GM18511 (cell line): ENCODE results near the gene INPP5K.
"Not testable (repeated sequence)": the region's sequence is repeated elsewhere in the genome, so short reads cannot be mapped to it uniquely, and the experiment has no call there.

Source experiments
- ATAC-seq: cut with Tn5 transposase; IDR thresholded peaks from one replicate; pipeline ENCODE4 v1.9.1; 2021; ENCODE audit warnings: mild to moderate bottlenecking, moderate library complexity; ENCODE audit not compliant: unreplicated experiment

INPP5K gene

DNA sequence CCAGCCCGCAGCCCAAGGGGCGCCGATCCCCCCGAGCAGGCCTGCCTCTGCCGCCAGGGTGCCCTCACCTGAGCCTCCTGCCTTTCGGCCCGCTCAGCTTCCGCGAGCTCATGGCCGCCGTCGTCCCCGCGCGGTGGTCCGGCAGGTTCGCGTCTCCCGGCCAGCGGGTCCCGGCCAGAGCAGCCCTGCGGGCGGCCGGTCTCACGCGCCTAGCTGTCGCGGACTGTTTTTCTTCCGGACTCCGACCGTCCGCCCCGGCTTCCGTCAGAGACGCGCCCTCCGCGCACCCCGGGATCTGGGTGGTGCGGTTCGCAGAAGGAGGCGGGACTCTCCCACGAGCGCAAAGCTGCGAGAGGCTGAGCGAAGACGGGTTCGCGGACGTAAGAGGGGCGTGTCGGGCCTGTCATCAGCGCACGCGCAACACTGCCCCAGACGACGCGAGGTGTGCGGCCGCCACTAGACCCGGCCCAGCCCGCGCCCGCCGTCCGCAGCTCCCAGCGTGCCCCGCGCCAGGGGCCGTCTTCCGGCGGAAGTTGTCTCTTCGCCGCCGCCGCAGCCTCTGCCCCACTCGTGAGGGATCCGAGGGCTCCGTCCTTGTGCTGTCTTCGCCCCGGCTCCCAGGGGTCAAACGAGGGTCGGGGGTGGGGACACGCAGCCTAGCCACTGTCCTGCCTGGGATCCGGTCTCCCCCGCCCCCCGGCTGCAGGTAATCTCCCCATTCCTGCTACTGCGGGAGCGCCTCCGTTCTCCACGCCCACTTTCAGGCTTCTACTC lies at the start of gene INPP5K:
Gene INPP5K, minus strand, starts transcription at position 225 of the 774 bp plus-strand sequence. Its CDS starts 113 bp downstream, at position 112.
- ATAC-seq = peak; percentile 88

DNA sequence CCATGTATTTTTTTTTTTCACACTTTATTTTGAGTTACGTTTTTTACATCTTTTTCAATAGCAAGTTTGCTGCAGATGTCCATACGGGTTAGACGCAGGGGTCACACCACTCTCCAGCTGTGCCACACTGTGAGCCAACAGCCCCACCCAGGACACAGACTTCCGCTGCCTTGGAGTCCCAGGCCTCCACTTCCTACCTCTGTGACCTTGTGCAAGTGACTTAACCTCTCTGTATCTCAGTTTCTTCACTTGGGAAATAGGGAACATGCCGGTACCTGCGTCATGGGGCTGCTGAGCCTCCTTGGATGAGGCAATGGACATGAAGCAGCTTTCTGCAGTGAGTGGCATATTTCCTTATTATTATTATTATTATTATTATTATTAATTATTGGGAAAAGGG lies 49.5 kb upstream of the INPP5K start:
- no peak for ATAC-seq

DNA sequence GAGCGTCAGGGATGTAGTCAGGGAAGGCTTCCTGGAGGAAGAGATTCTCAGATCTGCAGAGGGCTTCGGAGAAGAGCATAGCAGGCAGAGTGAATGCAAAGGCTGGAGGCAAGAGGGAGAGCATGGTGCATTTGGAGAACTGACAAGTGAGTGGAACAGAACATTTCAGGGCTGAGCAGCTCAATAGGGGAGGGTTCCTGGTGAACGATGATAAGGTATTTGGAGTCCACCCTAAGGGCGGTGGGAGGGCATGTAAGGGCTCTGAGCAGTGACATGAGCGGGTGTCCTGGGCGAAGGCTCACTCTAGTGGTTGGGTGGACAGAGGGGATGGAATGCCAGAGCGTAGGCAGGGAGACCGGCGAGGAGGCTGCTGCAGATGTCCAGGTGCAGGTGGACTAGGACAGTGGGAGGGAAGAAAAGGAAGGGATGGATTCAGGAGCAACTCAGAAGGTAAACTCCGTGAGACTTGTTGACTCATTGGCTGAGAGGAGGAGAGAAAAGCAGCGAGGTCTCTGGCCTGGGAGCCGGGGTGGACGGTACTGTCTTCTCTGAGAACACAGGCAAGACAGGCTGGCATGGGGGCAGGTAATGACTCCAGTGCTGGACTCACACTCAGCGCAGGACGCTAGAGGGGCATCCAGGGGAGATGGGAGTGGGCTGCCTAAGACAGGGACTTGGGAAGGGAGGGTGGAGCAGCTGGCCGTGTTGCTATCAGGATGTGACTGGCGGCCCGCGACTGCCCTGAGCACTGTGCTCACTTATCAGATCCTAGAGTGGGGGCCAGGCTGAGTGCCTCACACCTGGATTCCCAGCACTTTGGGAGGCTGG lies 47.6 kb upstream of the INPP5K start:
- ATAC-seq = no peak

DNA sequence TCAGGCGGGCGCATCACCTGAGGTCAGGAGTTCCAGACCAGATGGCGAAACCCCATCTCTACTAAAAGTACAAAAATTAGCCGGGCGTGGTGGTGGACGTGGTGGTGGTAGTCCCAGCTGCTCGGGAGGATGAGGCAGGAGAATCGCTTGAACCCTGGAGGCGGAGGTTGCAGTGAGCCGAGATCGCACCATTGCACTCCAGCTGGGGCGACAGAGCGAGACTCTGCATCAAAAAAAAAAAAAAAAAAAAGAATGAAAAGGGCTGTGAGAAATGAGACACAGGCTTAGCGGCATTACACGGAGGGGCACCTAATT lies 47.0 kb upstream of the INPP5K start:
- not testable (repeated sequence) for ATAC-seq

DNA sequence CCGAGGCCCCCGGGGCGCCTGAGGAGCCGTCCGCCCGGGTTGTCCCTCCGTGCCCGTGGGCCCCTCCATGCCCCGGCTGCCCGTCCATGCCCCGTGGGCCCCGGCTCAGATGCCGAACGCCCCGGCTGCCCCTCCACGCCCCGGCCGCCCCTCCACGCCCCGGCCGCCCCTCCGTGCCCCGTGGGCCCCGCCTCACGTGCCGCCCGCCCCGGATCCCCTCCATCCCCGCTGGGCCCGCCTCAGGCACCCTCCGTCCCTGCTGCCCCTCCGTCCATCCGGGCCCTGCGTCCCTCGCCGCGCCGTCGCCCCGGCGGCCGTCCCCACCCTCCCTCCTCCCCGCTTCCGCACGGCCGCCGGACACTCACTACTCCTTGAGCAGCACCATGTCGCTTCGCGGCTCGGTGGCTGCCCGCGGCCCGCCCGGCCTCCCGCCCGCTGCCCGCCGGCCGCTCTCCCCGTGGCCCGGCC lies 45.8 kb upstream of the INPP5K start:
- ATAC-seq = peak; percentile 44

DNA sequence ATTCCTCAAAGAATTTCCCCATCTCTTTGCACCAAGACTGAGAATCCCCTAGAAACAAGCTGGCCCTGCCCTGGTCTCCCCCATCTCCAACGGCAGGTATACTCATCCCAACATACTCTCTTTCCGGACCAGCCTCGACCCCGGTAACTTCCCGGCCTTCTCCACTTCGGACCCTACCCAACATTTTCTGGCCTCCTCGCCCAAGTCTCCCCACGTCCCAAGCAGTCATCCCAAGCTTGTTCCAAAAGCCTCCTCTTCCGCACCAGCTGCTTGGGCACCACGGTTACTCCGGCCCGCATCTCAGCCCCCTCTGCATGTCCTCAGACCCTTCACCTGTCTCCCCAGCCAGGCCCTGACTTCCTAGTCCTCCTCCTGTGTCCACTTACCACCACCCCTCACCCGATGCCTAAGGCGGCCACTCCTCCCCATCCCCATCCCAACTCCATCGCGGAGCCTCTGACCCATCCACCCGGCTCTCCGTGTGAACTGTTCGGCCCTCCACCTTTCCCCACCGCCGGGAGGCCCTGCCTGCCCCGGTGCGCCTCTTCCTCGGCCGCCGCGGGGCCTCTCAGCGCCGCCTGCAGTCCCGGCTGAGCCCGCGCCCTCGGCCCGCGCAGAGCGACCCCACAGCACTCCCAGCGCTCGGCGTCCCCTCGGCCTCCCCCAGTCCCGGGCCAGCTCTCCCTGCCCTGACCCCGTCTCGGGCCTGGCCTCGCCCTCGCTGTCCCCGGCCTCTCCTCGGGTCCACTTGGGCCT lies 45.2 kb upstream of the INPP5K start:
- peak; percentile 19 for ATAC-seq

DNA sequence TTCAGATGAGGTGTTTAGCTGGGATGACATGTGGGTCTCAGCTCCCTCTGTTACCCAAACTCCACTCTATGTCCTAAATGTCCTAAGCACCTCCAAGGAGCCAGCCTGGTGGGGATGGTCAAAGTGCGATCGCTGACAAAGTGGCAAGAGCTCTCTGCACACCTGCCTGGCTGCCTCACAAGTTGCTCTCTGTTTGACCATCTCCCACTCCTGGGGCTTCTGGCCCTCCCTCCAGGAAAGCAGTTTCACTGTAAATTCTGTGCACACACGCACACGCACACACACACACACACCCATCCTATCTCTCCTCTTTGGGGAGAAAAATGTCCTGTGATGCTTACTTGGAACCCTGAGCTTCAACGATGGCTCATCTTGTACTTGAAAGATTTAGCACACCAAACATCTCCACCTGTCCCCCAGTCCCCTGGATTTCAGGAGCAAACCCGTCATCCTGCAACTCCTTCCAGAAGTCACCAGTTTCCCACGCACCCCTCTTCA lies 44.5 kb upstream of the INPP5K start:
- no peak for ATAC-seq

DNA sequence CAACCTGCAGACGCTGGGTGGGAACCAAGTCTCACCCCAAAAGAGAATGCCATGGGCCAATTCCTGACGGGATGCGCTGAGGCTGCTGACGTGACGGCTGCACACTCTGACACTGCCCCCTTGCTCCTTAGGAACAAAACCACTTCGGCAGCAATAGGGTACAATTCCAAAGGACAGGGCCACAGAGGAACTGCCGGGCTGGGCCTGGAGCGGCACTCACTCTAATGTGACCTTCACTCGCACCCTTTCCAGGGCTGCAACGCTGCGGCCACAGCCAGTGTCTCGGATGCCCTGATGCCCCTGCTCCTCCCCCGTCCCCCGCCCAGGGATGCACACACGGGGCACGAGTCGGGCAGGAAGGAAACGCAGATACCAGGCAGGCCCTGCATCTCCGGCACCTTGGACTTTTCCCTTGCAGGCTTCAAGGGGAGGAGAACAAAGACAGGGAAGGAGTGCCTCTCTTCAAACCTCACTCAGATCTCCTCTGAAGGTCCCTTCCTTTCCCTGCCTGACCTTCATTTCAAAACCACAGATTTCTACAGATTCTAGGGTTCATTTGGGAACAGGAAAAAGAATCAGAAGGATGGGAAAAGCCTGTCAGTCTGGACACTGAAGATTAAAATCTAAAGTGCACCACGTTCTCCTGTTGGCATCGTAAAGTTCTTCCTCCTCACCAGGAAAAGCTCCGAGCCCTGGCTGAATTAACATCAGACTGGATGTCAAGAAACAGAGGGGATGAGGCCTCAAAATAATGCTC lies 43.9 kb upstream of the INPP5K start:
- no peak for ATAC-seq

DNA sequence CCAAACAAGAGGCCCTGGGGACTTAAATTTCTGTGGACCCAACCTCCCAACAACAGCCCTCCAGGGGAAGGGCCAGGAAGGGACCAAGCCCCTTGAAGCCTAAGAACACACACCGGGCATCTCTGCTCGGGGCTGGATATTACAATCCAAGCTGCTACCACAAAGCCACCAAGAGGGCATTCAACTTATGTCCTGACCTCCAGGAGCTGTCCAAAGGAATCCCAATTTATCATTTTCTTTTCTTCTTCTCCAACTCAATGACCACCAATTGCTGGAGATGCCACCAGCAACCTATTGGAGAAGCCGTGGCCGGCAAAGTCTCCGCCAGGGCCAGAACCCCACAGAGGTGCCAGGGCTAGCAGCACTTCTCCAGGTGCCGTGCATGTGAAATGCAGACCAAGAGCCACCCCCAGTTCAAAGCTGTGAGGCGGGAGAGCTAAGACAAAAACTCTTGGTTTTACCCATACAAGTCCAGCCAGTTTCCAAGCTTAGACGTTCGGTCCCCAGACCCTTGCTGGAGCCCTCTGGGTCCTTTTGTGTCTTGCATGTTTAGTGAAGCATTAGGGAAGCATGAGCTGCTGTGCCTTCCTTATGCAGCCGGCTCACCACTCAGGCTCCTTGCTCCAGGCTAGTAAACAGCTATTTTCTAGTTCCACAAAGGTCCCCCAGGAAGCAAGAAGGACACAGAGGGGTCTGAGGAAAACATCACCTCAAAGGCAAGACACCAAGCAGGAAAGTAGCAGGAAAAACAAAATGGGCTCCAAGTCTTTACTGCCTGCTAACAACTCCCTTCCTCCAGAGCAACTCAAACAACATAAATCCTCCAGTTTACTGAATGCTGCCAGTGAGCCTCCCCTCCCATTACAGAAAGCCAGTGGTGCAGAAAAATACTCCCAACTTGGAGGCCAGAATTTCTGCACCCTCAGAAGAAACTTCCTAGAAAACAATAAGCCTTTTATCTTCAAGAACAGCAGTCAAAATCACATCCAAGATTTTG lies 42.9 kb upstream of the INPP5K start:
- no peak for ATAC-seq

DNA sequence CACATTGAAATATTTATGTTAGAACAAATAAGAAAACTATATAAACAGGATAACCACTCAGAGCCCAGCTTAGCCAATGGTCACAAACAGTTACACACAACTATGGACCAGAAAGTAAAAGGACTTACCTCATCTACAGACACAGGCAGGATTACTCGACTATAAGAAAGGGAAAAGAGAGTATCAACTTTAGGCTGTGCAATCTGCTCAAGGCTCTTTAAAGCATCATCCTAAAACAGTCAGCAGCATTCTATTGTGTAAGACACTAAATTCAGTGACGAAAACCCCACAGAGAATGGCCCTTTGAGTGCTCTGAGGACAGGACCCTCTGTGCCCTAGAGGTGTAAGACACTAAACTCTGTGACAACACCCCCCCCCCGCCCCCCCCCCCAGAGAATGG lies 42.0 kb upstream of the INPP5K start:
- no peak for ATAC-seq

DNA sequence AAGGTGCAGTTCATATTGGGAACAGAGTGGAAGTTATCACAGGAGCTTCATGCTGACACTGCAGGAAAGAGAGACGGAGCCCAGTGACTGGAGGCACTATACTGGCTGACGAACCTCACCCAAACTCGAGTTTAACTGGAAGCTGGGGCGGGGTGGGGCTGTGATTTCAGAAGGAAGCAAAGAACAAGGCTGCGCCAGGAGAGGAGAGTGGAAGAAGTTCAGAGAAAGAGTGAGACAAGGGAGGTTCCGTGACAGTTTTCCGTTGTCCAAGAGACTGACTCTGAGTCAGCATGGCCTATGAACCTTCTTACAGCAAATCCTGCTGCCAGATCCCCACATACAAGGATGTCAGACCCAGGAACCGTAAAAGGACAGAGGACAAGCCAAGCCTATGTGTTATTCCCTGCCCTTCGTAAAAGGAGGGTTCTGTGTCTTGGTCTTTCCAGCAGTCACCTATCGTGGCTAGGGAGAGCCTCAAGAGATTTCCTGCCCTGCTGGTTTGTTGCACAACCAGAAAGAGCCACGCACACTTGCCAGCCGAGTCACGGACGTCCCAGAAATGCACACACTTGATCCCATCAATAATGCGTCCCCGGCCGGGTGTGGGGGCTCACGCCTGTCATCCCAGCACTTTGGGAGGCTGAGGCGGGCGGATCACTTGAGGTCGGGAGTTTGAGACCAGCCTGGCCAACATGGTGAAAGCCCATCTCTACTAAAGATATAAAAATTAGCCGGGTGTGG lies 41.1 kb upstream of the INPP5K start:
- ATAC-seq = no peak

DNA sequence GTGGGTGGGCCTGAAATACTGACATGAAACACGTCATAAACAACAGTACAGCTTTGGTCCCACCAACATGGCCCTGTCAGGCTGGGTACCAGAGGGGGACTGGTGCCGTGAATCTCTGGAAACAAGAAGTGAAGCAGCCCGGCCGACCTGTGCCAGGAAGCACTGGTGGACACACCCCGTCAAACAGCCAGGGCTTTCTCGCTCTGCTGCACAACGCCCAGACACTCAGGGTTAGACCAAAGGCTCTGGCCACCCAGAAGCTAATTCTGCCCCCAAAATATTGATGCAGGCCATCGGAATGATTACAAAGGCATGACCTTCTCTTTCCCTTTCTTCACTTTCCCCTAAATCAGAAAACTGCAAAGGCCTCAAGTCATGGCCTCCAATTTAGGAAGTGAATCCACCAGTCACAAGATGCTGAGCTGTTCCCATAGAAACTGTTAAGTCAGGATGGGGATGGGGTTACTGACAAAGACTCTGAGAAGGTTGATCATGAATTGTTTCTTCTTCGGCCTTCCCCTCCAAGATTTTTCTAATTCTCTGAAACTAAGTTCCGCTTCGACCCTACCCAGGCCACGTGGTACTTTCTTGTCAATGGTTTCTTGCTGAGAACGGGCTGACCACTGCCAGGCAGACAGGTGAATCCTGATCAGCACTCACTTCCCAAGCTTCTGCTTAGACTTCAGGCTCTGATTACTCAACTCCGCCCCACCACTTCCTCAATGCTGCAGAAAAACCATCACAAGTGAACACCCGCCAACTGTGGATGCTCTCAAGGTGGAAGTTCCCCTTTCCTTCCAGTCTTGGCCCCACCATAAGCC lies 39.4 kb upstream of the INPP5K start:
- no peak for ATAC-seq

DNA sequence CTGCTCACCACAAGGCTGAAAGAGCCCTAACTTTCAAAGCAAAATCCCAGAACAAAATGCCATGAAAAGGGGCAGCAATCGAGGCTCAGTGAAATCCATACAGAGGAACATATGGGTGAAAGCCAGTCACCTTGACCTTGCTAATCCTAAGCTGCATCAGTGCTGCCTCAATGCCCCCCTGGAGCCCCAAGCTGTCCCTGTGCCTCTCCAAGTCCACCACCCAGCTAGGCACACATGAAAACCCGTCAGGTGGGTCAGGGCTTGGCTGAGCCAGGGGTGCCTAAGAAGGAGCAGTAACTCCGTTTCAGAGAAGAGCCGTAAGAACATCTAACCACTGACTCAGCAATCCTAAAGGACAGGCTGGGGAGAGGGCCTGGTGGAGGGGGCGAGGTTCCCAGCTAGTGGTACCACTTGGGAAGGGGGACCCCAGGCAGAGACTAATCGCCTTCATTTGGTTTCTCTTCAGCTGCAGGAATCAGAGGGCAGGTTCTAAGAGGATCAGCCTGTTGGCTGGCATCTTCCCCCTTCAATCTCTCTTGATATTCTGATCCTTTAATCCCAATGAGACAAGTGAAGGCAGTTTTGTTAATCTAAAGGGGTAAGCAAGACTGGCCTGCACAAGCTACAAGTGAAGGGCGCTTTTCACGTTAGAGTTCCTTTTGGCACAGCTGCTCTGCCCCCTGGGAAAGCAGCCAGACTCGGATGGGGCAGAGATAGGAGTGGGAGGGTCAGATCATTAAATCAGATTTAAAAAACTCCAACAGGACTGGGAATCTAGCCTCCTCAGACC lies 38.5 kb upstream of the INPP5K start:
- ATAC-seq = no peak

DNA sequence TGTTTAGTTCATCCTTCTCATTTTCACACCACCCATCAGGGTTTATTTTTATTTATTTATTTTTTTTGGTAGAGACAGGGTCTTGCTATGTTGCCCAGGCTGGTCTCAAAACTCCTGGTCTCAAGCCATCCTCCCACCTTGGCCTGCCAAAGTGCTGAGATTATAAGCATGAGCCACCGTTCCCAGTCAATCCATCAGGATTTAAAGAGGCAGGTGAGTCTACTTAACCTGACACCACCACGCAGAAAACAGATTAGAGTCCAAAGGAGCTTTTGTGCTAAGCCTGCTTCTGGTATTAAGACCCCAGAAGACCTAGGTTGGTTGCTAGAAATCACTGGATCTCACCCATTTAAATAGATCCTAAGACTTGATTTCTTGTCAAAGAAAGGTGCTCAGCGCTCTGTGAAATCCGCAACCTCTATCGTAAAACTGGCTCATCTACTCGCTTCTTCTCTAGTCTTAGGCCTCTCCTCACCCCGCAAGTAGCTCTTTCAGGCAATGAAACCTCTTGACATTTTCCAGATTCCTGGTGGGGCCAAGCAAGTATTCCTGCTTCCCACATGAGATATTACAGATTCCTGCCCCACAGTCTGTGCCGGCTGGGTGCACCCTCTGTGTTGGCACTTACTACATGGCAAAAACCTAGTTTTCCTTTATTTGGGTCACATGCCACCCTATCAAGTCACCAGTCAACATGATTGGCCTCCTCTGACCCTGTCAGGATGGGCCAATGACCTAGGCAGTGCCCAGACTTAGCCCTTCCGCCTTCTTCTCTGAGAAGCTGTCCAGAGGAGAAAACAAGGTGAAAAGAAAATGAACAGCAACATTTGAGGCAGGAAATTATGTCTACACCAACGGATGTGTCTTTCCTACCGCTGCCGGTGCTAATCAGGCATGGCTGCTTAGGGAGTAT lies 37.2 kb upstream of the INPP5K start:
- ATAC-seq = no peak

DNA sequence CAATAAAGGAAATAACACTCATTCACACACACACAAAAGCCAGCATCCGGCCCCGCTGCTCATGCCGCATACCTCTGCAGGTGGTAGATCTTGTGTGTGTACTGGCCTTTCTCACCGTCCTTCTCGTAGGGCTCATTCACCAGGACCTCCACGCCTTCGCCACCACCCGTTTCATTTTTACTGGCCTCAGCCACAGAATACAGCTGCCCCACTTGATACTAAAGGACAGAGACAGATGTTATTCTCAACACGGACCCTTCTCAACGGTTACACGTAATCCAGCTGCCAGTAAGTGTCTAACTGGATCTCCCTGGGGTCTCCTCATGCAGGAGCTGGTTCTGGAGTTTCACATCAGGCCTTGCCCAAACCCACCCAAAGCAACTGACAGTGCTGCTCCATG lies 36.5 kb upstream of the INPP5K start:
- ATAC-seq = no peak

DNA sequence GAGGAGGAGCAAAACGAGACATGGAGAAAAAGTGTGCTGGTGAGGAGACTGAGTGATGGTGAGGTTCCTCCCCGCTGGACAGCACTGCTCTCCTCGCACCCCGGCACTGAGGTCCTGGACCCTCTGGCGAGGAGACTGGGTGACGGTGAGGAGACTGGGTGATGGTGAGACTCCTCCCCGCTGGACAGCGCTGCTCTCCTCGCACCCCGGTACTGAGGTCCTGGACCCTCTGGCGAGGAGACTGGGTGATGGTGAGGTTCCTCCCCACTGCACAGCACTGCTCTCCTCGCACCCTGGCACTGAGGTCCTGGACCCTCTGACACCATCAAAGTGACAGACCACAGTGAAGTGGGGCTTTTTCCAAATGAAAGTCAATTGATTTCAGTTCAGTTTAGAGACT lies 35.3 kb upstream of the INPP5K start:
- no peak for ATAC-seq
